Sigmoid colon (tissue), 7 donors: ENCODE data around the gene C1QA. TPM values are rescaled to one million over a fixed set of nuclear protein-coding genes. Genes with fewer than 3 reads are reported as not detected.
A peak's percentile ranks its signal among the peaks of the same experiment; 100 is the strongest.
"Not testable (repeated sequence)": the region's sequence is repeated elsewhere in the genome, so short reads cannot be mapped to it uniquely, and the experiment has no call there.

Experiments
- DNase-seq: peaks from one replicate; pipeline ENCODE4 v3.0.0-alpha.2; 2019
- H3K27ac ChIP-seq, 4 donors: fragments of 200-600 bp; sonication (generic); one replicate each; pipeline ENCODE4 v1.5.1; 2016 to 2019; ENCODE audit warnings: mild to moderate bottlenecking in 1 of 4
- H3K27me3 ChIP-seq, 3 donors: fragments of 200-600 bp; sonication (generic); one replicate each; pipeline ENCODE4 v1.5.1; 2019; ENCODE audit warnings: mild to moderate bottlenecking in 1 of 3
- H3K36me3 ChIP-seq, 4 donors: fragments of 200-600 bp; sonication (generic); one replicate each; pipeline ENCODE4 v1.5.1; 2016 to 2019
- H3K4me1 ChIP-seq, 4 donors: fragments of 200-600 bp; sonication (generic); one replicate each; pipeline ENCODE4 v1.5.1; 2017 to 2019
- H3K4me3 ChIP-seq, 4 donors: fragments of 200-600 bp; sonication (generic); one replicate each; pipeline ENCODE4 v1.5.1; 2017 to 2019; ENCODE audit warnings: mild to moderate bottlenecking in 2 of 4, moderate library complexity in 1 of 4
- H3K9me3 ChIP-seq, 4 donors: fragments of 200-600 bp in 3 of 4; sonication (generic) in 3 of 4; one replicate each; pipeline versions ENCODE4 v1.5.1 to v1.6.1; 2013 to 2019
- CTCF ChIP-seq, 4 experiments: fragments of 450-650 bp in 3 of 4; fragments of 200-600 bp in 1 of 4; IDR thresholded peaks; one replicate each; pipeline ENCODE4 v1.5.1; 2016 to 2019; ENCODE audit warnings: antibody characterized with exemption in 4 of 4, mild to moderate bottlenecking in 3 of 4, moderate library complexity in 2 of 4
- EP300 ChIP-seq, 4 donors: sonication (generic); formaldehyde crosslinking; IDR thresholded peaks; one replicate each; pipeline ENCODE4 v1.6.1; 2017; ENCODE audit warnings: antibody characterized with exemption in 4 of 4
- POLR2A ChIP-seq, 2 donors: fragments of 450-650 bp; IDR thresholded peaks; one replicate each; pipeline ENCODE4 v1.6.1; 2016; ENCODE audit warnings: antibody characterized with exemption in 2 of 2, mild to moderate bottlenecking in 2 of 2, moderate library complexity in 2 of 2
- POLR2AphosphoS5 ChIP-seq, 4 donors: sonication (generic); formaldehyde crosslinking; IDR thresholded peaks; one replicate each; pipeline ENCODE4 v1.6.1; 2017; ENCODE audit warnings: antibody characterized with exemption in 4 of 4
- WGBS, 2 donors: extraction: QIAGEN DNeasy Blood & Tissue Kit; methylation state at CpG; one replicate each; pipeline ENCODE4 v1.1.7; 2013; 5-methylcytosine and 5-hydroxymethylcytosine counted together
- intact Hi-C: fragments of 100-400 bp; cut with DNase I; formaldehyde crosslinking; loops from one replicate; pipeline ENCODE4 v1.15.1; 2023
- polyA plus RNA-seq, 3 donors: library from polyadenylated mRNA; stranded (reverse); fragments of 200-250 nt; gene quantifications; one replicate each; pipeline ENCODE4 v1.2.3, GENCODE V29; 2013
- total RNA-seq, 4 donors: library from RNA; depleted of rRNA; stranded (reverse); fragments of >200 nt; gene quantifications; one replicate each; pipeline ENCODE4 v1.1.0, GENCODE V29; 2016
- donor health status: healthy with polysubstance abuse.
- donor health status: Bipolar disorder and iron deficiency.
- donor health status: healthy.

C1QA gene
- total and polyA plus RNA-seq, 7 donors: 80.3 to 523 (median 226) TPM

GRCh38 chr1:22662318-22662717, 25.9 kb downstream of the C1QA start:
- 41 to 68% methylated on average over 5 of the region's 5 CpGs for WGBS, 2 donors
- Histone ChIP-seq H3K27me3 (peaks cover 0 to 14% (median 4%) of the 10 kb centered on the region in 3 donors), H3K4me3 (no peak overlapping the region), H3K9me3 (no peaks in the 10 kb centered on the region), H3K36me3 (no peaks in the 10 kb centered on the region), H3K27ac (no peak overlapping the region), H3K4me1 (no peaks in the 10 kb centered on the region)
- TF ChIP-seq POLR2AphosphoS5 (IDR thresholded peaks at IDR 0.05): no peak
- TF ChIP-seq CTCF (IDR thresholded peaks at IDR 0.05): no peak
- no peak for TF ChIP-seq POLR2A (IDR thresholded peaks at IDR 0.05)
- no peak for TF ChIP-seq EP300 (IDR thresholded peaks at IDR 0.05)
- intact Hi-C loops: no loop called here
- DNase-seq: no peak

GRCh38 chr1:22662986-22663408, 26.6 kb downstream of the C1QA start:
- H3K36me3 ChIP-seq: no peaks in the 10 kb centered on the region
- no peaks in the 10 kb centered on the region for H3K4me1 ChIP-seq
- intact Hi-C loops: no loop called here
- H3K9me3 ChIP-seq: no peaks in the 10 kb centered on the region
- DNase-seq: no peak
- 79 to 80% methylated on average over 8 of the region's 8 CpGs for WGBS, 2 donors
- peaks cover 0 to 13% (median 4%) of the 10 kb centered on the region in 3 donors for H3K27me3 ChIP-seq
- H3K27ac ChIP-seq: no peak overlapping the region
- TF ChIP-seq EP300 (IDR thresholded peaks at IDR 0.05) (no peak), POLR2A (IDR thresholded peaks at IDR 0.05) (no peak), CTCF (IDR thresholded peaks at IDR 0.05) (no peak), POLR2AphosphoS5 (IDR thresholded peaks at IDR 0.05) (no peak)
- H3K4me3 ChIP-seq: no peak overlapping the region

GRCh38 chr1:22665752-22666151, 29.3 kb downstream of the C1QA start:
- Histone ChIP-seq H3K27ac (no peak overlapping the region), H3K4me3 (no peak overlapping the region), H3K9me3 (no peaks in the 10 kb centered on the region), H3K4me1 (no peaks in the 10 kb centered on the region), H3K27me3 (peaks cover 0 to 25% (median 4%) of the 10 kb centered on the region in 3 donors), H3K36me3 (no peaks in the 10 kb centered on the region)
- intact Hi-C loops: no loop called here
- WGBS, 2 donors: 30 to 56% methylated on average over 7 of the region's 7 CpGs
- no peak for DNase-seq
- peak in 1 of 4 experiments; percentile 16 for TF ChIP-seq CTCF (IDR thresholded peaks at IDR 0.05)
- TF ChIP-seq POLR2AphosphoS5 (IDR thresholded peaks at IDR 0.05): no peak

GRCh38 chr1:22666412-22666811, 30.0 kb downstream of the C1QA start:
- 67 to 74% methylated on average over 2 of the region's 2 CpGs for WGBS, 2 donors
- Histone ChIP-seq H3K4me1 (no peaks in the 10 kb centered on the region), H3K27me3 (peaks cover 0 to 31% (median 4%) of the 10 kb centered on the region in 3 donors), H3K9me3 (no peaks in the 10 kb centered on the region), H3K27ac (no peak overlapping the region), H3K4me3 (no peak overlapping the region), H3K36me3 (no peaks in the 10 kb centered on the region)
- intact Hi-C loops: no loop called here
- DNase-seq: no peak
- TF ChIP-seq CTCF (IDR thresholded peaks at IDR 0.05) (no peak), POLR2A (IDR thresholded peaks at IDR 0.05) (no peak), EP300 (IDR thresholded peaks at IDR 0.05) (no peak), POLR2AphosphoS5 (IDR thresholded peaks at IDR 0.05) (no peak)

GRCh38 chr1:22668840-22669239, 32.4 kb downstream of the C1QA start:
- H3K36me3 ChIP-seq, H3K4me3 ChIP-seq, H3K9me3 ChIP-seq, intact Hi-C loops, H3K4me1 ChIP-seq, H3K27ac ChIP-seq, DNase-seq: not testable (repeated sequence)
- 83 to 96% methylated on average over 2 of the region's 2 CpGs for WGBS, 2 donors
- H3K27me3 ChIP-seq: peaks cover 3 to 45% (median 3%) of the 10 kb centered on the region in 3 donors
